ENCODE results near the gene GALP. TPM values are rescaled to one million over a fixed set of nuclear protein-coding genes. Genes with fewer than 3 reads are reported as not detected.
"Not testable (repeated sequence)": the region's sequence is repeated elsewhere in the genome, so short reads cannot be mapped to it uniquely, and the experiment has no call there.

The GALP gene
- total RNA-seq, 1 donor from 2014 or later = not detected

DNA sequence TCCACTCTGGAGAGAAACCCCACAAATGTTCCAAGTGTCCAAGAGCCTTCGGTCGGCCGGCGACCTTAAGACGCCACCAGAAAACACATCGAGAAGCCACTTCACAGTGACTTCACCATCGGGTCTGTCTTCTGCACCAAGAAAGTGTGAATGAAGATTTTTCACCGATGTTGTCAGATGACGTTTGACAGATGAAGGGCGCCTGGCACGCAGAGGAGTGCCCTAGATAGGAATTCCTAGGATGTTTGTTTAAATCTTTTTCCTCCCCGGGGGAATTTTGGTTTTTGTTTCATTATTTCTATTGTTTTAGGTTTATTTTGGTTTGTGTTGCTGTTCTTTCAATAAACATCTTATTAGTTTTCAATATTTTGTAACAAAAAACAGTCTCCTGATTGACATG is 33.3 kb downstream of the GALP start:
- TF ChIP-seq, protein P1, sequence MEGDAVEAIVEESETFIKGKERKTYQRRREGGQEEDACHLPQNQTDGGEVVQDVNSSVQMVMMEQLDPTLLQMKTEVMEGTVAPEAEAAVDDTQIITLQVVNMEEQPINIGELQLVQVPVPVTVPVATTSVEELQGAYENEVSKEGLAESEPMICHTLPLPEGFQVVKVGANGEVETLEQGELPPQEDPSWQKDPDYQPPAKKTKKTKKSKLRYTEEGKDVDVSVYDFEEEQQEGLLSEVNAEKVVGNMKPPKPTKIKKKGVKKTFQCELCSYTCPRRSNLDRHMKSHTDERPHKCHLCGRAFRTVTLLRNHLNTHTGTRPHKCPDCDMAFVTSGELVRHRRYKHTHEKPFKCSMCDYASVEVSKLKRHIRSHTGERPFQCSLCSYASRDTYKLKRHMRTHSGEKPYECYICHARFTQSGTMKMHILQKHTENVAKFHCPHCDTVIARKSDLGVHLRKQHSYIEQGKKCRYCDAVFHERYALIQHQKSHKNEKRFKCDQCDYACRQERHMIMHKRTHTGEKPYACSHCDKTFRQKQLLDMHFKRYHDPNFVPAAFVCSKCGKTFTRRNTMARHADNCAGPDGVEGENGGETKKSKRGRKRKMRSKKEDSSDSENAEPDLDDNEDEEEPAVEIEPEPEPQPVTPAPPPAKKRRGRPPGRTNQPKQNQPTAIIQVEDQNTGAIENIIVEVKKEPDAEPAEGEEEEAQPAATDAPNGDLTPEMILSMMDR (IDR thresholded peaks at IDR 0.05; ENCODE audit: insufficient read depth, low read depth, low read length) = no peak
- TF ChIP-seq EZH2 (IDR thresholded peaks at IDR 0.05; ENCODE audit: insufficient read depth, low read length) = no peak
- Mint-ChIP-seq H3K9me3 (ENCODE audit: unreplicated experiment) (peaks cover 4% of the 10 kb centered on the region), H3K4me1 (ENCODE audit: low read depth, unreplicated experiment) (no peaks in the 10 kb centered on the region), H3K27me3 (ENCODE audit: low read depth, unreplicated experiment) (peaks cover 30% of the 10 kb centered on the region), H3K4me3 (ENCODE audit: unreplicated experiment) (no peak overlapping the region), H3K27ac (ENCODE audit: unreplicated experiment) (no peak overlapping the region), H3K36me3 (ENCODE audit: low read depth, unreplicated experiment) (no peaks in the 10 kb centered on the region)
- H3K36me3 ChIP-seq (ENCODE audit: insufficient read depth, low read length) = no peaks in the 10 kb centered on the region
- FAIRE-seq = no peak
- H3K4me3 ChIP-seq (ENCODE audit: insufficient read depth, low read depth, low read length) = no peak overlapping the region
- H3K79me2 ChIP-seq (ENCODE audit: insufficient read depth, low read length) = no peaks in the 10 kb centered on the region
- H4K20me1 ChIP-seq (ENCODE audit: insufficient read depth, low read length) = no peaks in the 10 kb centered on the region
- H3K9ac ChIP-seq (ENCODE audit: low read length) = no peak overlapping the region
- no peaks in the 10 kb centered on the region for H3K9me3 ChIP-seq (ENCODE audit: insufficient read depth, low read depth, low read length)
- no peak overlapping the region for H3K27ac ChIP-seq (ENCODE audit: low read depth, low read length)
- no peak overlapping the region for H3K4me2 ChIP-seq (ENCODE audit: low read length)
- H2AFZ ChIP-seq (ENCODE audit: low read depth, low read length) = no peak overlapping the region
- no peak for DNase-seq (ENCODE audit: low read depth)
- H3K27me3 ChIP-seq (ENCODE audit: insufficient read depth, low read length) = no peaks in the 10 kb centered on the region
- no peaks in the 10 kb centered on the region for H3K4me1 ChIP-seq (ENCODE audit: insufficient read depth, low read length)

DNA sequence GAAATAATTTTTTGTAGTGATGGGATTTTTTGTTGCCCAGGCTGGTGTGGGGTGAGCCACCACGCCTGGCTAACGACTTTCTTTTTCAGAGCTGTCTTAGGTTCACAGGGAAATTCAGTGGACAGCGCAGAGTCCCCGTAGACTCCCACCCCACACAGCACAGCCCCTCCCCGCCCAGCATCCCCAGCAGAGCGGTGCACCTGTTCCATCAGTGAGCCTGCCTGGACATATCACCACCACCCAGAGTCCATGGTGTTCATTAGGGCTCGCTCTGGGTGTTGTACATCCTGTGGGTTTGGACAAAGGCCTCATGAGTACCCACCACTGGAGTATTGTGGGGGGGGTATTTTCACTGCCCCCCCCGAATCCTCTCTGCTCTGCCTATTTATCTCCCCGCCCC is 34.2 kb downstream of the GALP start:
- H3K4me2 ChIP-seq (ENCODE audit: low read length); H3K27me3 ChIP-seq (ENCODE audit: insufficient read depth, low read length); H3K4me1 Mint-ChIP-seq (ENCODE audit: low read depth, unreplicated experiment); H3K27ac Mint-ChIP-seq (ENCODE audit: unreplicated experiment); H3K79me2 ChIP-seq (ENCODE audit: insufficient read depth, low read length); H3K9me3 Mint-ChIP-seq (ENCODE audit: unreplicated experiment); H2AFZ ChIP-seq (ENCODE audit: low read depth, low read length); H3K36me3 Mint-ChIP-seq (ENCODE audit: low read depth, unreplicated experiment); H3K4me3 Mint-ChIP-seq (ENCODE audit: unreplicated experiment); FAIRE-seq; H3K4me3 ChIP-seq (ENCODE audit: insufficient read depth, low read depth, low read length); H3K9ac ChIP-seq (ENCODE audit: low read length); H3K4me1 ChIP-seq (ENCODE audit: insufficient read depth, low read length); H3K27ac ChIP-seq (ENCODE audit: low read depth, low read length); H3K9me3 ChIP-seq (ENCODE audit: insufficient read depth, low read depth, low read length); H4K20me1 ChIP-seq (ENCODE audit: insufficient read depth, low read length); DNase-seq (ENCODE audit: low read depth); H3K36me3 ChIP-seq (ENCODE audit: insufficient read depth, low read length): not testable (repeated sequence)
- peaks cover 30% of the 10 kb centered on the region for H3K27me3 Mint-ChIP-seq (ENCODE audit: low read depth, unreplicated experiment)

DNA sequence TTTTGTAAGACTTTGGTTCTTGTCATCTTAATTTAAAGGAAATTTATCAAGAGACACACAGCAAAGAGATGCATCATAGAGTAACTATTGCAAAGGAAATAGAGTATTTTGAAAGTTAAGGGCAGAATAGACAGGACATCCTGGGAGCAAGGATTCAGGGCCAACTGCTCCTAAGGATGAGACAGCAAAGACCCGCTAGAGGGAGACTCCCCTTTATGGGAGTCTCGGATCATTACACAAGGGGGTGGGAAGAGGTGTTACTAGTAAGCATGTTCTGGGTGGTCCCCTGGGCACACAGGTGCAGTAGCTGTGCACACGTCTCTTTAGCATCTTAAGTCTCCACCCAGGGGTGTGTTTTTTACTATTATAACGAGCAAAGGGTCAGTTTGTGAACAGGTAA is 35.9 kb downstream of the GALP start:
- Mint-ChIP-seq H3K4me1 (ENCODE audit: low read depth, unreplicated experiment) (no peaks in the 10 kb centered on the region), H3K27ac (ENCODE audit: unreplicated experiment) (no peak overlapping the region), H3K9me3 (ENCODE audit: unreplicated experiment) (peaks cover 4% of the 10 kb centered on the region), H3K27me3 (ENCODE audit: low read depth, unreplicated experiment) (peaks cover 20% of the 10 kb centered on the region), H3K36me3 (ENCODE audit: low read depth, unreplicated experiment) (no peaks in the 10 kb centered on the region), H3K4me3 (ENCODE audit: unreplicated experiment) (no peak overlapping the region)
- Histone ChIP-seq H3K79me2 (ENCODE audit: insufficient read depth, low read length) (no peaks in the 10 kb centered on the region), H3K9me3 (ENCODE audit: insufficient read depth, low read depth, low read length) (no peaks in the 10 kb centered on the region), H2AFZ (ENCODE audit: low read depth, low read length) (no peak overlapping the region), H3K4me1 (ENCODE audit: insufficient read depth, low read length) (no peaks in the 10 kb centered on the region), H3K27ac (ENCODE audit: low read depth, low read length) (no peak overlapping the region), H3K9ac (ENCODE audit: low read length) (no peak overlapping the region), H4K20me1 (ENCODE audit: insufficient read depth, low read length) (no peaks in the 10 kb centered on the region), H3K4me2 (ENCODE audit: low read length) (no peak overlapping the region), H3K27me3 (ENCODE audit: insufficient read depth, low read length) (no peaks in the 10 kb centered on the region), H3K36me3 (ENCODE audit: insufficient read depth, low read length) (no peaks in the 10 kb centered on the region), H3K4me3 (ENCODE audit: insufficient read depth, low read depth, low read length) (no peak overlapping the region)
- FAIRE-seq (no peak), DNase-seq (ENCODE audit: low read depth) (no peak)
- TF ChIP-seq, protein P1 (IDR thresholded peaks at IDR 0.05; ENCODE audit: insufficient read depth, low read depth, low read length) = no peak
- no peak for TF ChIP-seq EZH2 (IDR thresholded peaks at IDR 0.05; ENCODE audit: insufficient read depth, low read length)
